ENCODE data around the gene ADAMTS9. TPM values are rescaled to one million over a fixed set of nuclear protein-coding genes. Genes with fewer than 3 reads are reported as not detected.

Gene ADAMTS9
- total and polyA plus RNA-seq, 2 experiments from 2014 or later: 0.31 to 0.81 TPM

DNA sequence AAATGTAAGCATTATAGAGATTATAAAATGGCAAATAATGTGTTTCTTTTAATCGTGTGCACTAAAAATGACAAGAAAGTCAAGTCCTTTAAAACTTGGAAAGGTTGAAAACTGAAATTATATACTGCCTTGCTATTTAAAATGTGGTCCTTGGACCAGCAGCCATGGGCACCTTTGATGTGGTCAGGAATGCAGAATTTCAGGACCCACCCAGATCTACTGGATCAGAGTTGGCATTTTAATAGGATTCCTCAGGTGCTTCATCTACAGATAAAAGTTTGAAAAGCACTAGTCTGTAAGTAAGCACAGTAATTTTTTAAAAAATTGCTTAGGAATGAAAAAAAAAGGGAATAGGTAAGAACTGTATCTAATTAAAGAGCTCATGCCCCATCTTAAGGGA is 55.8 kb downstream of the ADAMTS9 start (continued):
- TF ChIP-seq, protein P1, sequence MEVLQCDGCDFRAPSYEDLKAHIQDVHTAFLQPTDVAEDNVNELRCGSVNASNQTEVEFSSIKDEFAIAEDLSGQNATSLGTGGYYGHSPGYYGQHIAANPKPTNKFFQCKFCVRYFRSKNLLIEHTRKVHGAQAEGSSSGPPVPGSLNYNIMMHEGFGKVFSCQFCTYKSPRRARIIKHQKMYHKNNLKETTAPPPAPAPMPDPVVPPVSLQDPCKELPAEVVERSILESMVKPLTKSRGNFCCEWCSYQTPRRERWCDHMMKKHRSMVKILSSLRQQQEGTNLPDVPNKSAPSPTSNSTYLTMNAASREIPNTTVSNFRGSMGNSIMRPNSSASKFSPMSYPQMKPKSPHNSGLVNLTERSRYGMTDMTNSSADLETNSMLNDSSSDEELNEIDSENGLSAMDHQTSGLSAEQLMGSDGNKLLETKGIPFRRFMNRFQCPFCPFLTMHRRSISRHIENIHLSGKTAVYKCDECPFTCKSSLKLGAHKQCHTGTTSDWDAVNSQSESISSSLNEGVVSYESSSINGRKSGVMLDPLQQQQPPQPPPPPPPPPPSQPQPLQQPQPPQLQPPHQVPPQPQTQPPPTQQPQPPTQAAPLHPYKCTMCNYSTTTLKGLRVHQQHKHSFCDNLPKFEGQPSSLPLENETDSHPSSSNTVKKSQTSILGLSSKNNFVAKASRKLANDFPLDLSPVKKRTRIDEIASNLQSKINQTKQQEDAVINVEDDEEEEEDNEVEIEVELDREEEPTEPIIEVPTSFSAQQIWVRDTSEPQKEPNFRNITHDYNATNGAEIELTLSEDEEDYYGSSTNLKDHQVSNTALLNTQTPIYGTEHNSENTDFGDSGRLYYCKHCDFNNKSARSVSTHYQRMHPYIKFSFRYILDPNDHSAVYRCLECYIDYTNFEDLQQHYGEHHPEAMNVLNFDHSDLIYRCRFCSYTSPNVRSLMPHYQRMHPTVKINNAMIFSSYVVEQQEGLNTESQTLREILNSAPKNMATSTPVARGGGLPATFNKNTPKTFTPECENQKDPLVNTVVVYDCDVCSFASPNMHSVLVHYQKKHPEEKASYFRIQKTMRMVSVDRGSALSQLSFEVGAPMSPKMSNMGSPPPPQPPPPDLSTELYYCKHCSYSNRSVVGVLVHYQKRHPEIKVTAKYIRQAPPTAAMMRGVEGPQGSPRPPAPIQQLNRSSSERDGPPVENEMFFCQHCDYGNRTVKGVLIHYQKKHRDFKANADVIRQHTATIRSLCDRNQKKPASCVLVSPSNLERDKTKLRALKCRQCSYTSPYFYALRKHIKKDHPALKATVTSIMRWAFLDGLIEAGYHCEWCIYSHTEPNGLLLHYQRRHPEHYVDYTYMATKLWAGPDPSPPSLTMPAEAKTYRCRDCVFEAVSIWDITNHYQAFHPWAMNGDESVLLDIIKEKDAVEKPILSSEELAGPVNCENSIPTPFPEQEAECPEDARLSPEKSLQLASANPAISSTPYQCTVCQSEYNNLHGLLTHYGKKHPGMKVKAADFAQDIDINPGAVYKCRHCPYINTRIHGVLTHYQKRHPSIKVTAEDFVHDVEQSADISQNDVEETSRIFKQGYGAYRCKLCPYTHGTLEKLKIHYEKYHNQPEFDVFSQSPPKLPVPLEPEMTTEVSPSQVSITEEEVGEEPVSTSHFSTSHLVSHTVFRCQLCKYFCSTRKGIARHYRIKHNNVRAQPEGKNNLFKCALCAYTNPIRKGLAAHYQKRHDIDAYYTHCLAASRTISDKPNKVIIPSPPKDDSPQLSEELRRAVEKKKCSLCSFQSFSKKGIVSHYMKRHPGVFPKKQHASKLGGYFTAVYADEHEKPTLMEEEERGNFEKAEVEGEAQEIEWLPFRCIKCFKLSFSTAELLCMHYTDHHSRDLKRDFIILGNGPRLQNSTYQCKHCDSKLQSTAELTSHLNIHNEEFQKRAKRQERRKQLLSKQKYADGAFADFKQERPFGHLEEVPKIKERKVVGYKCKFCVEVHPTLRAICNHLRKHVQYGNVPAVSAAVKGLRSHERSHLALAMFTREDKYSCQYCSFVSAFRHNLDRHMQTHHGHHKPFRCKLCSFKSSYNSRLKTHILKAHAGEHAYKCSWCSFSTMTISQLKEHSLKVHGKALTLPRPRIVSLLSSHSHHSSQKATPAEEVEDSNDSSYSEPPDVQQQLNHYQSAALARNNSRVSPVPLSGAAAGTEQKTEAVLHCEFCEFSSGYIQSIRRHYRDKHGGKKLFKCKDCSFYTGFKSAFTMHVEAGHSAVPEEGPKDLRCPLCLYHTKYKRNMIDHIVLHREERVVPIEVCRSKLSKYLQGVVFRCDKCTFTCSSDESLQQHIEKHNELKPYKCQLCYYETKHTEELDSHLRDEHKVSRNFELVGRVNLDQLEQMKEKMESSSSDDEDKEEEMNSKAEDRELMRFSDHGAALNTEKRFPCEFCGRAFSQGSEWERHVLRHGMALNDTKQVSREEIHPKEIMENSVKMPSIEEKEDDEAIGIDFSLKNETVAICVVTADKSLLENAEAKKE (CRISPR knock-in tag; IDR thresholded peaks at IDR 0.05): no peak
- TF ChIP-seq STAT1 (IDR thresholded peaks at IDR 0.05; ENCODE audit: unreplicated experiment): no peak

DNA sequence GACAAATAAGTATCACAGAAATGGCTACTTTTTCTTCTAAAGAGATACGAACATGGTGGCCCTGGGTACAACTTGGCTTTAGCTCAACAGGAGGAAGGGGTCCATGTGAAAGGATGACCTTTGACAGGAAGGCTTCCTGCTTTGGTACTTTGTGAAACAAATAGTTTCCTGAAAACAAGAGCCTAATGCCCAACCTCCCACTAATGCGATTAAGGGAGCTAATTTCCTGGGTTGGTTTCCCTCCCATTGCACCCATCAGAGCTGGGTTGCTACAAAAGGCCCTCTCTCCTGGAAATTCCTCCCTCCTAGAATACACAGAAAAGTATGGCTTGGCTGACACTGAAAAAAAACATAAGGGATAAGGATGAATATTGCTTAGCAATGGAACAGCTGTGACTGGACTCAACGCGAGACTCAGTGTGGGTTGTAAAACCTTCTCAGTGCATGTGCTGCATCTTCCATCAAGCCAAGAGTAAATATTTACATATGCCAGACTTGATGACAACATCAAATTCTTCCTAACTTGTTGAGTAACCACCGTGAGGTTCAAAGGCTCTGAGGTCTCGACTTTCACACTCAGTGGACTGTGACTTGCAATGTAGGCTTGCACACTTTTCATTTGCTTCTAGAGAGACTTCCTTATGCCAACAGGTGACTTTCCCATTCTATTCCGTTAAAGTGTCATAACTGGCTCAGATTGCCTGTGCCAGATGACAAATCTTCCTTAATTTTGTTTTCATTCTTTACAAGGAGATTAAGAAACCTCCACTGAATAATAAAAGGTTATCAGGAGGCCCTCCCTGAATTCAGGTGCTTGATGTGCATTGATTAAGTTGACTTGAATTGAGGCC is 60.1 kb downstream of the ADAMTS9 start:
- H3K9me2 ChIP-seq (ENCODE audit: insufficient read depth): peaks cover 11% of the 10 kb centered on the region
- ATAC-seq: no peak
- Mint-ChIP-seq H3K9me3 (no peaks in the 10 kb centered on the region), H3K36me3 (ENCODE audit: low read depth) (no peaks in the 10 kb centered on the region), H3K27me3 (ENCODE audit: insufficient read depth, low read depth, poor library complexity) (peaks cover 3% of the 10 kb centered on the region), H3K4me1 (peaks cover 14% of the 10 kb centered on the region), H3K27ac (no peak overlapping the region), H3K4me3 (no peak overlapping the region)
- H3K4me2 ChIP-seq: no peak overlapping the region
- no peak overlapping the region for H3K4me3 ChIP-seq
- no peak for DNase-seq (ENCODE audit: low spot score)
- H3K79me2 ChIP-seq (replicated peaks; ENCODE audit: insufficient read depth): no peaks in the 10 kb centered on the region
- no peaks in the 10 kb centered on the region for H3F3A ChIP-seq (replicated peaks; ENCODE audit: low read depth)
- peaks cover 5% of the 10 kb centered on the region; the same call in 1 of the 2 replicates for H3K4me1 ChIP-seq (ENCODE audit: insufficient read depth)
- H3K27ac ChIP-seq (ENCODE audit: low read depth): no peak overlapping the region
- H2AFZ ChIP-seq: no peak overlapping the region; the same call in 1 of the 2 replicates
- H4K20me1 ChIP-seq (replicated peaks; ENCODE audit: insufficient read depth): no peaks in the 10 kb centered on the region; the same call in 1 of the 2 replicates
- no peaks in the 10 kb centered on the region for H3K36me3 ChIP-seq (ENCODE audit: insufficient read depth)
- no peaks in the 10 kb centered on the region for H3K27me3 ChIP-seq (ENCODE audit: insufficient read depth)
- TF ChIP-seq, protein P1 (CRISPR knock-in tag; IDR thresholded peaks at IDR 0.05): no peak
- TF ChIP-seq CREB1 (CRISPR knock-in tag; IDR thresholded peaks at IDR 0.05; ENCODE audit: low read depth) (no peak), REST (IDR thresholded peaks at IDR 0.05; ENCODE audit: unreplicated experiment) (no peak)
